HCT116 (cell line): Measurements from ENCODE around the gene ROBO1. TPM values are rescaled to one million over a fixed set of nuclear protein-coding genes. Genes with fewer than 3 reads are reported as not detected.

Experiments used
- ATAC-seq: fragments of 200-7000 bp; cut with Tn5 transposase; 2 replicates; pipeline ENCODE4 v1.9.1; 2020; ENCODE audit warnings: mild to moderate bottlenecking, moderate library complexity
- BruUV-seq: library from RNA; stranded (reverse); fragments of 400-500 nt; replicated peaks from 2 replicates; lab custom pipeline; 2021; lab: Mats Ljungman, UMichigan
- CTCF ChIA-PET: fragments of 300-600 bp; sonication (Branson Sonifier 250); formaldehyde crosslinking; loops from one replicate; lab custom pipeline; 2021; ENCODE audit warnings: antibody characterized with exemption; lab: Charles Lee
- POLR2A ChIA-PET: fragments of 300-600, 350-600 bp; sonication (Branson Sonifier 250); formaldehyde crosslinking; loops from one replicate; lab custom pipeline; 2021; ENCODE audit warnings: antibody characterized with exemption; lab: Charles Lee
- RAD21 ChIA-PET, 2 experiments: fragments of 300-600 bp; sonication (Branson Sonifier 250); formaldehyde crosslinking; loops; one replicate each; lab custom pipeline; 2023; ENCODE audit warnings: low total read pairs in 2 of 2; ENCODE audit not compliant: uncharacterized antibody in 2 of 2, unreplicated experiment in 2 of 2, low non-redundant PET in 1 of 2; lab: Charles Lee
- DNase-seq: peaks from one replicate; pipeline ENCODE4 v3.0.0-alpha.2; 2010; ENCODE audit warnings: low read depth, low spot score
- H2AFZ ChIP-seq: fragments of 200-600 bp; shearing (Covaris generic), sonication (generic); 2 replicates; pipeline ENCODE4 v1.6.1; 2017; ENCODE audit warnings: low read depth, mixed run types, mixed read lengths, antibody characterized with exemption, low read length; ENCODE audit not compliant: poor library complexity, severe bottlenecking
- H3K27ac ChIP-seq: 2 replicates; pipeline ENCODE4 v1.5.1; 2012; ENCODE audit warnings: low read depth, low read length
- H3K27me3 ChIP-seq: fragments of 200-600 bp; sonication (generic); 2 replicates; pipeline ENCODE4 v1.6.1; 2016; ENCODE audit warnings: mixed run types, low read length, mixed read lengths; ENCODE audit not compliant: insufficient read depth
- H3K36me3 ChIP-seq, 2 experiments: fragments of 200-500 bp in 1 of 2; fragments of 200-600 bp in 1 of 2; sonication (Bioruptor generic) in 1 of 2; sonication (generic) in 1 of 2; 2 replicates each; pipeline versions ENCODE4 v1.5.1 to v1.6.1; 2014 to 2016; ENCODE audit warnings: low read length in 2 of 2, inconsistent platforms in 1 of 2, mixed read lengths in 1 of 2, mixed run types in 1 of 2; ENCODE audit not compliant: insufficient read depth in 2 of 2, control insufficient read depth in 1 of 2
- H3K4me1 ChIP-seq, 2 experiments: fragments of 200-600 bp in 1 of 2; sonication (generic) in 1 of 2; 2 replicates each; pipeline versions ENCODE4 v1.5.1 to v1.6.1; 2012 to 2017; ENCODE audit warnings: low read length in 2 of 2, inconsistent platforms in 1 of 2, mild to moderate bottlenecking in 1 of 2, mixed read lengths in 1 of 2, mixed run types in 1 of 2, moderate library complexity in 1 of 2; ENCODE audit not compliant: insufficient read depth in 2 of 2, control insufficient read depth in 1 of 2
- H3K4me2 ChIP-seq: fragments of 200-600 bp; sonication (generic); 2 replicates; pipeline ENCODE4 v1.6.1; 2017; ENCODE audit warnings: mixed run types, low read length, mixed read lengths
- H3K4me3 ChIP-seq, 2 experiments: fragments of 200-600 bp in 1 of 2; sonication (generic) in 1 of 2; replicated peaks in 1 of 2; 2 replicates each; pipeline ENCODE4 v1.5.1; 2011 to 2016; ENCODE audit warnings: low read length in 2 of 2, control low read depth in 1 of 2, low read depth in 1 of 2, mild to moderate bottlenecking in 1 of 2, mixed read lengths in 1 of 2, mixed run types in 1 of 2
- H3K79me2 ChIP-seq: fragments of 200-600 bp; sonication (generic); 2 replicates; pipeline ENCODE4 v1.6.1; 2017; ENCODE audit warnings: mild to moderate bottlenecking, mixed run types, low read length, moderate library complexity, mixed read lengths; ENCODE audit not compliant: insufficient read depth
- H3K9ac ChIP-seq: fragments of 200-600 bp; sonication (generic); 2 replicates; pipeline ENCODE4 v1.6.1; 2016; ENCODE audit warnings: low read length, mixed read lengths
- H3K9me2 ChIP-seq: fragments of 200-600 bp; sonication (generic), shearing (Covaris generic); 2 replicates; pipeline ENCODE4 v1.6.1; 2017; ENCODE audit warnings: mixed run types, mild to moderate bottlenecking, moderate library complexity; ENCODE audit not compliant: insufficient read depth
- H3K9me3 ChIP-seq, 2 experiments: fragments of 200-500 bp in 1 of 2; fragments of 200-600 bp in 1 of 2; sonication (Bioruptor generic) in 1 of 2; sonication (generic) in 1 of 2; 2 replicates each; pipeline ENCODE4 v1.6.1; 2014 to 2017; ENCODE audit warnings: low read length in 2 of 2, mixed read lengths in 2 of 2, inconsistent platforms in 1 of 2, low read depth in 1 of 2, mild to moderate bottlenecking in 1 of 2, mixed run types in 1 of 2, moderate library complexity in 1 of 2; ENCODE audit not compliant: control insufficient read depth in 1 of 2, insufficient read depth in 1 of 2
- H4K20me1 ChIP-seq: fragments of 200-600 bp; sonication (generic), shearing (Covaris generic); 2 replicates; pipeline ENCODE4 v1.6.1; 2017; ENCODE audit warnings: mixed run types, mild to moderate bottlenecking, moderate library complexity; ENCODE audit not compliant: insufficient read depth
- ATF3 ChIP-seq: IDR thresholded peaks from 2 replicates; pipeline ENCODE4 v1.6.1; 2012
- CBX3 ChIP-seq: IDR thresholded peaks from 2 replicates; pipeline ENCODE4 v1.6.1; 2012; ENCODE audit warnings: low read depth
- CEBPB ChIP-seq: IDR thresholded peaks from 2 replicates; pipeline ENCODE4 v1.6.1; 2012; ENCODE audit warnings: low read depth
- ELF1 ChIP-seq: IDR thresholded peaks from 2 replicates; pipeline ENCODE4 v1.6.1; 2012; ENCODE audit warnings: low read depth, borderline replicate concordance
- EZH2phosphoT487 ChIP-seq: fragments of 200-600 bp; IDR thresholded peaks from 2 replicates; pipeline ENCODE4 v1.6.1; 2018; ENCODE audit warnings: antibody characterized with exemption, borderline replicate concordance
- FOSL1 ChIP-seq: IDR thresholded peaks from 2 replicates; pipeline ENCODE4 v1.6.1; 2012; ENCODE audit warnings: low read depth
- JUND ChIP-seq: IDR thresholded peaks from 2 replicates; pipeline ENCODE4 v1.6.1; 2012
- POLR2A ChIP-seq: IDR thresholded peaks from 2 replicates; pipeline ENCODE4 v1.7.0; 2011; ENCODE audit warnings: borderline replicate concordance; ENCODE audit not compliant: insufficient read depth, insufficient read length; ENCODE audit errors: extremely low read depth
- SIN3A ChIP-seq: IDR thresholded peaks from 2 replicates; pipeline ENCODE4 v1.6.1; 2012; ENCODE audit warnings: low read depth
- SP1 ChIP-seq: IDR thresholded peaks from 2 replicates; pipeline ENCODE4 v1.6.1; 2012; ENCODE audit warnings: low read depth
- SRF ChIP-seq: IDR thresholded peaks from 2 replicates; pipeline ENCODE4 v1.6.1; 2012; ENCODE audit warnings: low read depth
- TCF7L2 ChIP-seq: IDR thresholded peaks from 2 replicates; pipeline ENCODE4 v1.7.0; 2011; ENCODE audit warnings: borderline replicate concordance, inconsistent platforms; ENCODE audit not compliant: insufficient read depth, insufficient read length; ENCODE audit errors: extremely low read depth
- ZFX ChIP-seq: fragments of 450-650 bp; IDR thresholded peaks from 2 replicates; pipeline ENCODE4 v1.6.1; 2017
- ZNF274 ChIP-seq: fragments of 200-500 bp; sonication (Bioruptor generic); IDR thresholded peaks from 2 replicates; pipeline ENCODE4 v1.6.1; 2014; ENCODE audit warnings: mild to moderate bottlenecking, low read depth, low read length, inconsistent platforms
- intact Hi-C: fragments of 100-400 bp; cut with micrococcal nuclease; formaldehyde crosslinking; loops from 2 replicates; pipeline ENCODE4 v1.10.0; 2022
- total RNA-seq: library from RNA; stranded (reverse); gene quantifications from one replicate; pipeline ENCODE4 v1.2.1, GENCODE V29; 2021; ENCODE audit not compliant: unreplicated experiment
- TF ChIP-seq, protein P1 (sequence below): IDR thresholded peaks from 2 replicates; pipeline ENCODE4 v1.6.1; 2012; ENCODE audit warnings: low read depth

The ROBO1 gene
- total RNA-seq, 1 experiment from 2014 or later, result 0.27 TPM

- CTCF ChIA-PET, result no interaction called here
- no peaks in the 10 kb centered on the region for H3K4me1 ChIP-seq
- H3K27ac ChIP-seq, result no peak overlapping the region
- no peak for TF ChIP-seq CBX3
- no peak for TF ChIP-seq SRF
- TF ChIP-seq, protein P1, sequence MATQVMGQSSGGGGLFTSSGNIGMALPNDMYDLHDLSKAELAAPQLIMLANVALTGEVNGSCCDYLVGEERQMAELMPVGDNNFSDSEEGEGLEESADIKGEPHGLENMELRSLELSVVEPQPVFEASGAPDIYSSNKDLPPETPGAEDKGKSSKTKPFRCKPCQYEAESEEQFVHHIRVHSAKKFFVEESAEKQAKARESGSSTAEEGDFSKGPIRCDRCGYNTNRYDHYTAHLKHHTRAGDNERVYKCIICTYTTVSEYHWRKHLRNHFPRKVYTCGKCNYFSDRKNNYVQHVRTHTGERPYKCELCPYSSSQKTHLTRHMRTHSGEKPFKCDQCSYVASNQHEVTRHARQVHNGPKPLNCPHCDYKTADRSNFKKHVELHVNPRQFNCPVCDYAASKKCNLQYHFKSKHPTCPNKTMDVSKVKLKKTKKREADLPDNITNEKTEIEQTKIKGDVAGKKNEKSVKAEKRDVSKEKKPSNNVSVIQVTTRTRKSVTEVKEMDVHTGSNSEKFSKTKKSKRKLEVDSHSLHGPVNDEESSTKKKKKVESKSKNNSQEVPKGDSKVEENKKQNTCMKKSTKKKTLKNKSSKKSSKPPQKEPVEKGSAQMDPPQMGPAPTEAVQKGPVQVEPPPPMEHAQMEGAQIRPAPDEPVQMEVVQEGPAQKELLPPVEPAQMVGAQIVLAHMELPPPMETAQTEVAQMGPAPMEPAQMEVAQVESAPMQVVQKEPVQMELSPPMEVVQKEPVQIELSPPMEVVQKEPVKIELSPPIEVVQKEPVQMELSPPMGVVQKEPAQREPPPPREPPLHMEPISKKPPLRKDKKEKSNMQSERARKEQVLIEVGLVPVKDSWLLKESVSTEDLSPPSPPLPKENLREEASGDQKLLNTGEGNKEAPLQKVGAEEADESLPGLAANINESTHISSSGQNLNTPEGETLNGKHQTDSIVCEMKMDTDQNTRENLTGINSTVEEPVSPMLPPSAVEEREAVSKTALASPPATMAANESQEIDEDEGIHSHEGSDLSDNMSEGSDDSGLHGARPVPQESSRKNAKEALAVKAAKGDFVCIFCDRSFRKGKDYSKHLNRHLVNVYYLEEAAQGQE, result no peak
- TF ChIP-seq ZFX, result no peak
- no peak for TF ChIP-seq ZNF274
- no peak for TF ChIP-seq EZH2phosphoT487
- TF ChIP-seq JUND, result no peak
- TF ChIP-seq POLR2A, result no peak
- TF ChIP-seq ELF1, result no peak
- no peak for TF ChIP-seq SP1
- TF ChIP-seq ATF3, result no peak
- TF ChIP-seq SIN3A, result no peak
- TF ChIP-seq FOSL1, result no peak
- no peak for TF ChIP-seq CEBPB
- TF ChIP-seq TCF7L2, result no peak
- no peaks in the 10 kb centered on the region for H3K9me2 ChIP-seq
- no peak overlapping the region for H3K9ac ChIP-seq
- no peaks in the 10 kb centered on the region for H3K27me3 ChIP-seq
- RAD21 ChIA-PET, result no interaction called here
- H2AFZ ChIP-seq, result no peak overlapping the region
- H3K4me3 ChIP-seq, result no peak overlapping the region
- no peaks in the 10 kb centered on the region for H4K20me1 ChIP-seq
- H3K9me3 ChIP-seq, result peaks cover 0 to 26% of the 10 kb centered on the region in 2 experiments; a peak in 3 of 4 replicates
- intact Hi-C loops, result no loop called here
- POLR2A ChIA-PET, result no interaction called here
- DNase-seq (no peak), ATAC-seq (no peak)
- H3K79me2 ChIP-seq, result no peaks in the 10 kb centered on the region
- no TSS peak for BruUV-seq
- H3K36me3 ChIP-seq, result no peaks in the 10 kb centered on the region
- no peak overlapping the region for H3K4me2 ChIP-seq
These were observed 900.1 kb downstream of the ROBO1 start for GRCh38 chr3:78867409-78868372.
